GM12878 (cell line): ENCODE data around the gene LTC4S. TPM values are rescaled to one million over a fixed set of nuclear protein-coding genes. Genes with fewer than 3 reads are reported as not detected.

Source experiments
- ATAC-seq: fragments of 200-7000 bp; cut with Tn5 transposase; 3 replicates; pipeline ENCODE4 v1.9.1; 2020; ENCODE audit warnings: mild to moderate bottlenecking, moderate library complexity
- BruUV-seq: library from RNA; stranded (reverse); fragments of 400-500 nt; replicated peaks from 2 replicates; lab custom pipeline; 2021; lab: Mats Ljungman, UMichigan
- CTCF ChIA-PET: fragments of 300-600 bp; sonication (Branson Sonifier 250); formaldehyde crosslinking; extraction: SDS; loops from one replicate; lab custom pipeline; 2021; ENCODE audit warnings: inconsistent platforms; lab: Yijun Ruan, JAX
- POLR2A ChIA-PET: fragments of 350-600 bp; formaldehyde crosslinking; extraction: SDS; loops from one replicate; lab custom pipeline; 2021; ENCODE audit warnings: inconsistent platforms; lab: Charles Lee
- RAD21 ChIA-PET: fragments of 300-600 bp; sonication (Branson Sonifier 250); formaldehyde crosslinking; loops from one replicate; lab custom pipeline; 2023; ENCODE audit warnings: antibody characterized with exemption; ENCODE audit not compliant: unreplicated experiment; lab: Charles Lee
- SMC1A ChIA-PET: fragments of 300-600 bp; sonication (Branson Sonifier 250); formaldehyde crosslinking; loops from one replicate; lab custom pipeline; 2023; ENCODE audit not compliant: unreplicated experiment, uncharacterized antibody; lab: Charles Lee
- DNase-seq: peaks from one replicate; pipeline ENCODE4 v3.0.0-alpha.2; 2011; ENCODE audit warnings: low read depth, low spot score
- FAIRE-seq: peaks from 3 replicates; lab custom pipeline; 2011; peaks lifted over from hg19 to GRCh38; lab: Jason Lieb, UNC
- H2AFZ ChIP-seq: 2 replicates; pipeline ENCODE4 v1.6.0; 2011; ENCODE audit warnings: low read depth, low read length, control low read depth; ENCODE audit not compliant: control insufficient read depth
- H3K27ac ChIP-seq: 2 replicates; pipeline ENCODE4 v1.5.1; 2011; ENCODE audit warnings: control low read depth; ENCODE audit not compliant: control insufficient read depth, insufficient read depth
- H3K27me3 ChIP-seq, 2 experiments: replicated peaks in 1 of 2; 2 replicates each; pipeline versions ENCODE4 v1.6.0 to v1.6.1; 2011; ENCODE audit warnings: low read length in 1 of 2; ENCODE audit not compliant: control insufficient read depth in 2 of 2, insufficient read depth in 2 of 2
- H3K36me3 ChIP-seq, 2 experiments: 2 replicates each; pipeline ENCODE4 v1.5.1; 2011; ENCODE audit warnings: low read length in 1 of 2; ENCODE audit not compliant: control insufficient read depth in 2 of 2, insufficient read depth in 2 of 2
- H3K4me1 ChIP-seq: 2 replicates; pipeline ENCODE4 v1.6.1; 2011; ENCODE audit warnings: mild to moderate bottlenecking, low read length, moderate library complexity, mixed read lengths; ENCODE audit not compliant: control insufficient read depth, insufficient read depth
- H3K4me2 ChIP-seq: 2 replicates; pipeline ENCODE4 v1.6.0; 2011; ENCODE audit warnings: control low read depth; ENCODE audit not compliant: control insufficient read depth, insufficient read depth
- H3K4me3 ChIP-seq: fragments of 200-600 bp; sonication (generic); 2 replicates; pipeline ENCODE4 v1.5.1; 2016
- H3K79me2 ChIP-seq: 2 replicates; pipeline ENCODE4 v1.6.0; 2011; ENCODE audit warnings: low read length; ENCODE audit not compliant: control insufficient read depth, insufficient read depth
- H3K9ac ChIP-seq: 2 replicates; pipeline ENCODE4 v1.8.0; 2011; ENCODE audit warnings: low read length, control low read depth, mixed read lengths; ENCODE audit not compliant: control insufficient read depth, insufficient read depth
- H3K9me3 ChIP-seq: replicated peaks from 3 replicates; pipeline ENCODE4 v1.5.1; 2011; ENCODE audit warnings: mild to moderate bottlenecking, low read length; ENCODE audit not compliant: control insufficient read depth, insufficient read depth
- H4K20me1 ChIP-seq: 2 replicates; pipeline ENCODE4 v1.6.0; 2011; ENCODE audit not compliant: control insufficient read depth, insufficient read depth
- BACH1 ChIP-seq: fragments of 450-650 bp; IDR thresholded peaks from 2 replicates; pipeline ENCODE4 v1.6.1; 2017; ENCODE audit warnings: mild to moderate bottlenecking, borderline replicate concordance
- E2F4 ChIP-seq: IDR thresholded peaks from 2 replicates; pipeline ENCODE4 v1.6.1; 2012; ENCODE audit warnings: low read depth, low read length, improper control_type of control experiment
- EGR1 ChIP-seq, 2 experiments: IDR thresholded peaks; 1 replicate in 1 of 2; 2 replicates in 1 of 2; pipeline ENCODE4 v1.6.1; 2011 to 2012; ENCODE audit warnings: low read depth in 2 of 2, low read length in 2 of 2, borderline replicate concordance in 1 of 2, mild to moderate bottlenecking in 1 of 2, moderate library complexity in 1 of 2
- EP300 ChIP-seq, 2 experiments: fragments of 150-350 bp in 1 of 2; IDR thresholded peaks; 2 replicates each; pipeline ENCODE4 v1.6.1; 2011 to 2012; ENCODE audit warnings: low read depth in 2 of 2, low read length in 2 of 2, borderline replicate concordance in 1 of 2, improper control_type of control experiment in 1 of 2, inconsistent platforms in 1 of 2; ENCODE audit not compliant: control insufficient read depth in 1 of 2
- ETV6 ChIP-seq, 2 experiments: fragments of 450-650 bp in 1 of 2; IDR thresholded peaks in 1 of 2; conservative IDR thresholded peaks in 1 of 2; 2 replicates each; pipeline ENCODE4 v1.6.1; 2014; ENCODE audit warnings: antibody characterized with exemption in 1 of 2, borderline replicate concordance in 1 of 2, low read depth in 1 of 2, mild to moderate bottlenecking in 1 of 2, moderate library complexity in 1 of 2
- GABPA ChIP-seq: IDR thresholded peaks from 2 replicates; pipeline ENCODE4 v1.6.1; 2014; ENCODE audit warnings: antibody characterized with exemption, low read depth, mild to moderate bottlenecking, inconsistent platforms
- KAT2A ChIP-seq: conservative IDR thresholded peaks from 2 replicates; pipeline ENCODE4 v1.6.1; 2011; ENCODE audit warnings: low read depth, low read length; ENCODE audit not compliant: control insufficient read depth
- MLLT1 ChIP-seq: fragments of 450-650 bp; IDR thresholded peaks from 2 replicates; pipeline ENCODE4 v1.6.1; 2016; ENCODE audit warnings: mild to moderate bottlenecking
- PAX5 ChIP-seq: IDR thresholded peaks from 2 replicates; pipeline ENCODE4 v1.6.1; 2011; ENCODE audit warnings: low read depth, low read length, borderline replicate concordance
- RELA ChIP-seq: fragments of 450-650 bp; IDR thresholded peaks from 2 replicates; pipeline ENCODE4 v1.8.0; 2014; ENCODE audit warnings: borderline replicate concordance; ENCODE audit not compliant: partially characterized antibody
- SMAD5 ChIP-seq: IDR thresholded peaks from 2 replicates; pipeline ENCODE4 v1.6.1; 2016; ENCODE audit warnings: antibody characterized with exemption, low read depth
- ZNF687 ChIP-seq: fragments of 450-650 bp; IDR thresholded peaks from 2 replicates; pipeline ENCODE4 v1.6.1; 2017; ENCODE audit warnings: mild to moderate bottlenecking, moderate library complexity
- WGBS: methylation state at CpG from one replicate; pipeline ENCODE4 v1.1.6; 2016; ENCODE audit warnings: low lambda C conversion rate; ENCODE audit not compliant: insufficient replicate concordance, insufficient coverage; ENCODE audit errors: missing lambda C conversion rate; 5-methylcytosine and 5-hydroxymethylcytosine counted together
- in situ Hi-C: fragments of 300-500 bp; cut with MboI; formaldehyde crosslinking; loops from 9 replicates; pipeline ENCODE4 v1.14.3; 2018; ENCODE audit warnings: mixed read lengths
- intact Hi-C: fragments of 100-400 bp; cut with micrococcal nuclease; formaldehyde crosslinking; loops from one replicate; pipeline ENCODE4 v1.14.2; 2022; ENCODE audit not compliant: unreplicated experiment
- polyA plus RNA-seq, 11 experiments: library from polyadenylated mRNA; depleted of rRNA in 4 of 11; unstranded in 6 of 11; stranded (reverse) in 5 of 11; fragments of >200 nt; fragmentation: Nextera tagmentation in 4 of 11; fragmentation: Illumina TruSeq in 1 of 11; extraction: Ambion mirVana in 4 of 11; extraction: Trizol in 1 of 11; gene quantifications; 1 replicate in 1 of 11; 2 replicates in 10 of 11; pipeline versions ENCODE4 v1.2.1 to v1.2.3, GENCODE V29; 2011 to 2016; ENCODE audit warnings: inconsistent platforms in 2 of 11, missing spikeins in 2 of 11, low read depth in 1 of 11
- total RNA-seq, 4 experiments: library from RNA; depleted of rRNA in 3 of 4; stranded (reverse); fragments of >200 nt in 3 of 4; fragmentation: Illumina TruSeq in 1 of 4; extraction: Trizol in 1 of 4; gene quantifications; 2 replicates each; pipeline versions ENCODE4 v1.2.1 to v1.2.3, GENCODE V29; 2013 to 2021

LTC4S gene
- total and polyA plus RNA-seq, 10 of the 15 experiments (the other 5 are each of a cell fraction or from before 2014, with no cell fraction given), result 0.78 to 3.6 (median 1.8) TPM; not detected in 5

- peak; percentile 31 for DNase-seq
- Histone ChIP-seq H3K4me3 (peak overlapping the region; percentile 75), H4K20me1 (no peaks in the 10 kb centered on the region), H3K4me2 (peak overlapping the region; percentile 96), H3K36me3 (peaks cover 0 to 13% of the 10 kb centered on the region in 2 experiments; a peak in 2 of 4 replicates), H2AFZ (peak overlapping the region; percentile 81), H3K27ac (peak overlapping the region; percentile 62; the same call in 1 of the 2 replicates), H3K79me2 (no peaks in the 10 kb centered on the region), H3K9me3 (no peaks in the 10 kb centered on the region), H3K4me1 (peaks cover 23% of the 10 kb centered on the region), H3K27me3 (no peaks in the 10 kb centered on the region), H3K9ac (peak overlapping the region; percentile 76; the same call in 1 of the 2 replicates)
- intact Hi-C loops (loop anchor here (5.0 kb wide), 1 partner anchor 34 kb away; no protein-coding TSS in a partner anchor), in situ Hi-C loops (loop anchor here (25.0 kb wide), 1 partner anchor 291 kb away; no protein-coding TSS in a partner anchor)
- no peak for FAIRE-seq
- BruUV-seq, result no TSS peak
- RAD21 ChIA-PET, result interaction anchor here (0.6 to 2.2 kb wide), 5 partner anchors 11 to 167 kb away, joined by 3 to 8 read pairs (median 3); no protein-coding TSS in a partner anchor
- POLR2A ChIA-PET, result interaction anchor here (0.5 to 0.9 kb wide), 4 partner anchors 59 to 82 kb away, joined by 3 to 4 read pairs (median 3); no protein-coding TSS in a partner anchor
- WGBS, result 1% methylated on average over 89 of the region's 113 CpGs
- SMC1A ChIA-PET, result interaction anchor here (0.9 to 1.6 kb wide), 4 partner anchors 19 to 118 kb away, joined by 3 read pairs; no protein-coding TSS in a partner anchor
- CTCF ChIA-PET, result interaction anchor here (0.5 to 2.9 kb wide), 10 partner anchors 9 to 159 kb away, joined by 3 to 16 read pairs (median 3); no protein-coding TSS in a partner anchor
- ATAC-seq, result peak; percentile 87
- peak in 1 of 2 experiments; percentile 56; a peak in 1 of 3 replicates for TF ChIP-seq EGR1 (IDR thresholded peaks at IDR 0.05; ENCODE audit: borderline replicate concordance in 1 of 2, low read depth in 2 of 2, low read length in 2 of 2)
- no peak for TF ChIP-seq KAT2A
- TF ChIP-seq E2F4, result no peak
- TF ChIP-seq MLLT1, result no peak
- TF ChIP-seq ZNF687, result peak; percentile 77
- peak in 1 of 2 experiments; percentile 44; a peak in 1 of 4 replicates for TF ChIP-seq EP300 (IDR thresholded peaks at IDR 0.05; ENCODE audit: borderline replicate concordance in 1 of 2, control insufficient read depth in 1 of 2, low read depth in 2 of 2, low read length in 2 of 2)
- peak; percentile 20; the same call in 1 of the 2 replicates for TF ChIP-seq PAX5
- TF ChIP-seq BACH1, result peak; percentile 90
- TF ChIP-seq ETV6 (conservative IDR thresholded peaks at IDR 0.05 in 1 of 2, IDR thresholded peaks at IDR 0.05 in 1 of 2; ENCODE audit: borderline replicate concordance in 1 of 2, low read depth in 1 of 2), result no peak
- peak; percentile 77 for TF ChIP-seq RELA
- TF ChIP-seq SMAD5, result 0 out of 2 replicates have a peak, but pooled peaks have one; percentile 16
- no peak for TF ChIP-seq GABPA
Observed at GRCh38 chr5:179795863-179796833, 2.4 kb downstream of the LTC4S start.
